ENCODE results near the gene DLEC1. TPM values are rescaled to one million over a fixed set of nuclear protein-coding genes. Genes with fewer than 3 reads are reported as not detected.

DLEC1 gene
- total and polyA plus RNA-seq, 9 of the 15 experiments (the other 6 are each of a cell fraction or from before 2014, with no cell fraction given): 0.07 to 0.08 TPM; not detected in 7

DNA sequence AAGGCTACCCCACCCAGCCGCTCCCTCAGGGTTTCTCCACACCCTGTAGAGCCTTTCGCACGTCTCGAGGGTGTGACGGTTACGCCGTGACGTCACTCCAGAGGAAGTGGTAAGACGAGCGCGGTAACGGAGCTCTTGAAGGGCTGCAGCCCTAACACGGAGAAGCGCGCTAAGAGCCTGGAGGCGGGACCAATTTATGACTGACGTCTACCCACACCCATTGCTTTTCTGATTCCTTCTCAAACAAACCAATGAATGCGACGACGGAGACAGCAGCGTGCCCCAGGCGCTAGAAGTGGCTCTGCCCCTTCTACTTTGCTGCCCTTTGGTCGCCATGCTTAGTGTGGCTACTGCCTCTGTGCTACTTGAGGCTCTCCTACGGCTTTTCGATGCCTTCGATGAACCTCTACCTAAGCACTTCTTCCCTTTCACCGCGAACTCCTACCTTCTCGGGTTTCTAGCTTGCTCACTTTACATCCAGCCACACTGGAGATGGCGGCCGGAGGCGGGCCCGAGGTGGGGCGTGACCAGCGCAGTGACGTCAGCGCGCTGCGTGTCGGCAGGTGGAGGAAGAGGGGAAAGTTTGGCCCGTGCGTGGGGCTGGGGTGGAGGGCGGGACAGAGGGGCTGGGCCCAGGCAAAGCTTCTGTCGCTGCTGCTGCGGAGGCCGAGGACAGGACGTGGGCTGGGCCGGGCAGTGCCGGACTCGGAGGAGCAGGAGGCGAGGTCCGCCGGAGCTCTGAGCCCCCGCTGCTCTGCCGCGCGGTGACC is 126.1 kb downstream of the DLEC1 start, which contains the start of gene OXSR1 (continued):
- TF ChIP-seq, protein P1, sequence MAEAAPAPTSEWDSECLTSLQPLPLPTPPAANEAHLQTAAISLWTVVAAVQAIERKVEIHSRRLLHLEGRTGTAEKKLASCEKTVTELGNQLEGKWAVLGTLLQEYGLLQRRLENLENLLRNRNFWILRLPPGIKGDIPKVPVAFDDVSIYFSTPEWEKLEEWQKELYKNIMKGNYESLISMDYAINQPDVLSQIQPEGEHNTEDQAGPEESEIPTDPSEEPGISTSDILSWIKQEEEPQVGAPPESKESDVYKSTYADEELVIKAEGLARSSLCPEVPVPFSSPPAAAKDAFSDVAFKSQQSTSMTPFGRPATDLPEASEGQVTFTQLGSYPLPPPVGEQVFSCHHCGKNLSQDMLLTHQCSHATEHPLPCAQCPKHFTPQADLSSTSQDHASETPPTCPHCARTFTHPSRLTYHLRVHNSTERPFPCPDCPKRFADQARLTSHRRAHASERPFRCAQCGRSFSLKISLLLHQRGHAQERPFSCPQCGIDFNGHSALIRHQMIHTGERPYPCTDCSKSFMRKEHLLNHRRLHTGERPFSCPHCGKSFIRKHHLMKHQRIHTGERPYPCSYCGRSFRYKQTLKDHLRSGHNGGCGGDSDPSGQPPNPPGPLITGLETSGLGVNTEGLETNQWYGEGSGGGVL (CRISPR knock-in tag; IDR thresholded peaks at IDR 0.05): no peak
- TF ChIP-seq ZNF740 (CRISPR knock-in tag; IDR thresholded peaks at IDR 0.05) (no peak), ZNF740 (tag; IDR thresholded peaks at IDR 0.05) (no peak), ARNT (IDR thresholded peaks at IDR 0.05) (peak; percentile 82 to 98), SMAD3 (CRISPR knock-in tag; conservative IDR thresholded peaks at IDR 0.05) (no peak), HDAC1 (IDR thresholded peaks at IDR 0.05) (peak in 1 of 2 experiments; percentile 90; a peak in 1 of 4 replicates), TEAD1 (CRISPR knock-in tag; IDR thresholded peaks at IDR 0.05) (0 out of 4 replicates have a peak, but pooled peaks of 1 of the 2 experiments have one; percentile 66), YY1 (IDR thresholded peaks at IDR 0.05; ENCODE audit: borderline replicate concordance in 1 of 3, control insufficient read depth in 1 of 3, extremely low read depth in 1 of 3, insufficient read depth in 3 of 3, insufficient read length in 1 of 3, insufficient replicate concordance in 2 of 3, low read depth in 1 of 3, low read length in 2 of 3) (peak; percentile 89 to 99 (median 97)), MCM3 (IDR thresholded peaks at IDR 0.05) (no peak), XRCC5 (IDR thresholded peaks at IDR 0.05; ENCODE audit: low read depth, low read length) (no peak; the same call in none of the 2 replicates), ZNF3 (CRISPR knock-in tag; IDR thresholded peaks at IDR 0.05) (no peak), HCFC1 (IDR thresholded peaks at IDR 0.05; ENCODE audit: low read depth, low read length) (peak; percentile 85), POLR2B (IDR thresholded peaks at IDR 0.05; ENCODE audit: low read depth, partially characterized antibody) (peak; percentile 78), ZNF780A (CRISPR knock-in tag; IDR thresholded peaks at IDR 0.05) (no peak), HLTF (IDR thresholded peaks at IDR 0.05) (no peak; the same call in 1 of the 2 replicates)
- TF ChIP-seq, protein P2, sequence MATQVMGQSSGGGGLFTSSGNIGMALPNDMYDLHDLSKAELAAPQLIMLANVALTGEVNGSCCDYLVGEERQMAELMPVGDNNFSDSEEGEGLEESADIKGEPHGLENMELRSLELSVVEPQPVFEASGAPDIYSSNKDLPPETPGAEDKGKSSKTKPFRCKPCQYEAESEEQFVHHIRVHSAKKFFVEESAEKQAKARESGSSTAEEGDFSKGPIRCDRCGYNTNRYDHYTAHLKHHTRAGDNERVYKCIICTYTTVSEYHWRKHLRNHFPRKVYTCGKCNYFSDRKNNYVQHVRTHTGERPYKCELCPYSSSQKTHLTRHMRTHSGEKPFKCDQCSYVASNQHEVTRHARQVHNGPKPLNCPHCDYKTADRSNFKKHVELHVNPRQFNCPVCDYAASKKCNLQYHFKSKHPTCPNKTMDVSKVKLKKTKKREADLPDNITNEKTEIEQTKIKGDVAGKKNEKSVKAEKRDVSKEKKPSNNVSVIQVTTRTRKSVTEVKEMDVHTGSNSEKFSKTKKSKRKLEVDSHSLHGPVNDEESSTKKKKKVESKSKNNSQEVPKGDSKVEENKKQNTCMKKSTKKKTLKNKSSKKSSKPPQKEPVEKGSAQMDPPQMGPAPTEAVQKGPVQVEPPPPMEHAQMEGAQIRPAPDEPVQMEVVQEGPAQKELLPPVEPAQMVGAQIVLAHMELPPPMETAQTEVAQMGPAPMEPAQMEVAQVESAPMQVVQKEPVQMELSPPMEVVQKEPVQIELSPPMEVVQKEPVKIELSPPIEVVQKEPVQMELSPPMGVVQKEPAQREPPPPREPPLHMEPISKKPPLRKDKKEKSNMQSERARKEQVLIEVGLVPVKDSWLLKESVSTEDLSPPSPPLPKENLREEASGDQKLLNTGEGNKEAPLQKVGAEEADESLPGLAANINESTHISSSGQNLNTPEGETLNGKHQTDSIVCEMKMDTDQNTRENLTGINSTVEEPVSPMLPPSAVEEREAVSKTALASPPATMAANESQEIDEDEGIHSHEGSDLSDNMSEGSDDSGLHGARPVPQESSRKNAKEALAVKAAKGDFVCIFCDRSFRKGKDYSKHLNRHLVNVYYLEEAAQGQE (IDR thresholded peaks at IDR 0.05; ENCODE audit: borderline replicate concordance): no peak
- TF ChIP-seq, protein P2 (CRISPR knock-in tag; IDR thresholded peaks at IDR 0.05; ENCODE audit: low read depth): no peak; the same call in none of the 2 replicates
